Measurements from ENCODE around the gene TMEM253. TPM values are rescaled to one million over a fixed set of nuclear protein-coding genes. Genes with fewer than 3 reads are reported as not detected.

TMEM253 gene
- total RNA-seq, 1 donor from 2014 or later, result 1.9 TPM

GRCh38 chr14:21093769-21094681 lies 6.8 kb upstream of the TMEM253 start:
- peak overlapping the region; percentile 64 for H3K27ac Mint-ChIP-seq
- H3K4me3 Mint-ChIP-seq, result peak overlapping the region; percentile 28
- no peak for DNase-seq (ENCODE audit: low spot score in 2 of 2, unreplicated experiment in 2 of 2)
- peaks cover 17% of the 10 kb centered on the region for H3K36me3 Mint-ChIP-seq
- no peaks in the 10 kb centered on the region for H3K9me3 Mint-ChIP-seq
- no peaks in the 10 kb centered on the region for H3K27me3 Mint-ChIP-seq (ENCODE audit: low read depth)
- H3K4me1 Mint-ChIP-seq, result peaks cover 48% of the 10 kb centered on the region
- TF ChIP-seq, protein P1, sequence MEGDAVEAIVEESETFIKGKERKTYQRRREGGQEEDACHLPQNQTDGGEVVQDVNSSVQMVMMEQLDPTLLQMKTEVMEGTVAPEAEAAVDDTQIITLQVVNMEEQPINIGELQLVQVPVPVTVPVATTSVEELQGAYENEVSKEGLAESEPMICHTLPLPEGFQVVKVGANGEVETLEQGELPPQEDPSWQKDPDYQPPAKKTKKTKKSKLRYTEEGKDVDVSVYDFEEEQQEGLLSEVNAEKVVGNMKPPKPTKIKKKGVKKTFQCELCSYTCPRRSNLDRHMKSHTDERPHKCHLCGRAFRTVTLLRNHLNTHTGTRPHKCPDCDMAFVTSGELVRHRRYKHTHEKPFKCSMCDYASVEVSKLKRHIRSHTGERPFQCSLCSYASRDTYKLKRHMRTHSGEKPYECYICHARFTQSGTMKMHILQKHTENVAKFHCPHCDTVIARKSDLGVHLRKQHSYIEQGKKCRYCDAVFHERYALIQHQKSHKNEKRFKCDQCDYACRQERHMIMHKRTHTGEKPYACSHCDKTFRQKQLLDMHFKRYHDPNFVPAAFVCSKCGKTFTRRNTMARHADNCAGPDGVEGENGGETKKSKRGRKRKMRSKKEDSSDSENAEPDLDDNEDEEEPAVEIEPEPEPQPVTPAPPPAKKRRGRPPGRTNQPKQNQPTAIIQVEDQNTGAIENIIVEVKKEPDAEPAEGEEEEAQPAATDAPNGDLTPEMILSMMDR (IDR thresholded peaks at IDR 0.05; ENCODE audit: unreplicated experiment), result peak; percentile 17

DNA sequence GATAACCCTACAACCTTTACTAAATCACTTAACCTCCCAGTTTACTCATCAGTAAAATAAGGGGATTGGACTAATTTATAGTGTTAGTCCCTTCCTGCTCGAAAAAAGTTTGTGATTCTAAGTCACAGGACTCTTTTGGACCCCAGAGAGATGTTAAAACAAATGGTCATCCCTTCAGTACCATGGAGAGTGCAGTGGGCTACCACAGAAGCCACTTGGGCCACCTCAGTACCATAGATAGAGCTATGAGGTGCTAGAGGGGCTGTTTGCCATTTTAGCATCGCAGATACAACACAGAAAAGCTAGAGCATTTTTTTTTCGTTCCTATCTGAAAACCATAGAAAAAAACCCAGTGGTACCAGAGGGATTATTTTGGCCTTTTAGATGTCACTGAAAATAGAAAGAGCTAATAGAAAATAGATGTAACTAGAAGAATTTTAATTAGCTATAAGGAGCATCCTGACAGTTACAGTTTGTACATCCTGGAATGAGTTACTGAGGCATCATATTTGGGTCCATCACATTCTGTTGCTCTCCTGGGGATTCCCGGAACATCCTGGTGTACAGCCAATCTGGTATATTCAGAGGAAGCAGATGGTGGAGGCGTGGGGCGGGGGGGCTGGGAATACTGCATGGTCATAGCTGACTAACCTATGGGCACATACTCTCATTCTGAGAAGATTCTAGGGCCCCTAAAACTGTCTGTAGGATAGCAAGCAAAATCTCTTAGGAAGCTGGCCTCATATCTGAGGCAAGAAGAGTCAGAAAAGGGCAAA lies 5.2 kb upstream of the TMEM253 start:
- Mint-ChIP-seq H3K9me3 (no peaks in the 10 kb centered on the region), H3K4me1 (peaks cover 56% of the 10 kb centered on the region), H3K4me3 (peak overlapping the region; percentile 8), H3K36me3 (peaks cover 17% of the 10 kb centered on the region), H3K27me3 (ENCODE audit: low read depth) (no peaks in the 10 kb centered on the region), H3K27ac (peak overlapping the region; percentile 96)
- DNase-seq (ENCODE audit: low spot score in 2 of 2, unreplicated experiment in 2 of 2), result no peak
- TF ChIP-seq, protein P1 (IDR thresholded peaks at IDR 0.05; ENCODE audit: unreplicated experiment), result no peak

DNA sequence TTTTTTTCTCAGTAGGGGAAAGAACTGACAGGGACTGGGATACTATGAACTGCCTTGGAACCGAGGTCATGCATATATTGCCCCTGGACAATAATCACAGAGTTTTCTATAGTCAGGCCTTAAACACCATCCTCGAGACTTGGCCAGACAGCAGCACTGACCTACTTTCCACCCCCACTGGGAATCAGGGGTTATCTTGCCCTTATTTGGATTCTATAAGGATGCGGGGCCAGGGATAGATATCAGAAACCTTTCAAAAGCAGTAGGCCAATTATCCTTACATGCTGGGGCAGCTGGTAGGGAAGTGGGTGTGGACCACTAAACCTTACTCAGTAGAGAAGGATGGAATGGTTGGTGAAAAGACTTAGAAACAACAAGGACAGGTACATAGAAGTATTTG lies 4.4 kb upstream of the TMEM253 start:
- TF ChIP-seq, protein P1 (IDR thresholded peaks at IDR 0.05; ENCODE audit: unreplicated experiment), result no peak
- Mint-ChIP-seq H3K9me3 (no peaks in the 10 kb centered on the region), H3K36me3 (peaks cover 12% of the 10 kb centered on the region), H3K4me3 (peak overlapping the region; percentile 86), H3K4me1 (peaks cover 56% of the 10 kb centered on the region), H3K27ac (peak overlapping the region; percentile 96), H3K27me3 (ENCODE audit: low read depth) (no peaks in the 10 kb centered on the region)
- no peak for DNase-seq (ENCODE audit: low spot score in 2 of 2, unreplicated experiment in 2 of 2)

DNA sequence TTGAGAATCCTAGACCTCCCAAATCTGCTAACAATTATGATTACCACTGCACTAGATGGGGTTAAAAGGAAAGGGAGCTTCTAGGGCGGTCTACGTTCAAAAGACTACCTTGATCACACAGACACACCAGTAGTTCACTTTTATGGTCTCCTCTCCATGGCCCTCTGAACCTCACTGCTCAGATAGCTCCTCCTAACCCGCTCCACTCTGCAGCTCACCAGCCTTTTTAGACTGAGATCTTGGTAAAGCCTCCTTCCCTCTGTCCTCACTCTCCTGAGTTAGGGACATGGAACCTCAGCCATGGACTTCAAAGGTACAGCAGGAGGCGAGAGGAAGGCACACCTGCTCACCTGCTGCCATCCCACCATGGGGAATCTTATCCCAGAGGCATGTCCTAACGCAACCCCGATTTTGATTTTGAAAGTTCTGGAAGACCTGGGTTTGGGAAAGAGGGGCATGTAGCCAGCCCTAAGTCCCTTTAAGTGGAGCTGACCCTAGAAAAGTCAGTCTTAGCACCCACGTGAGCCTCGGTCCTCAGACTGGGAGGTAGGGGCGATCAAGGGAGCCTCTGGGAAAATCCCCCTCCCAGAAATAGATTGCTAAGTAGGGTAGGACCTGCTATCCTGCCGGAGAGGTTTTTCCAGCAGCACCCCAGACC lies 3.8 kb upstream of the TMEM253 start:
- peaks cover 56% of the 10 kb centered on the region for H3K4me1 Mint-ChIP-seq
- no peaks in the 10 kb centered on the region for H3K27me3 Mint-ChIP-seq (ENCODE audit: low read depth)
- peak overlapping the region; percentile 96 for H3K27ac Mint-ChIP-seq
- H3K4me3 Mint-ChIP-seq, result peak overlapping the region; percentile 86
- DNase-seq (ENCODE audit: low spot score in 2 of 2, unreplicated experiment in 2 of 2), result no peak
- H3K9me3 Mint-ChIP-seq, result no peaks in the 10 kb centered on the region
- H3K36me3 Mint-ChIP-seq, result peaks cover 10% of the 10 kb centered on the region
- TF ChIP-seq, protein P1 (IDR thresholded peaks at IDR 0.05; ENCODE audit: unreplicated experiment), result no peak

DNA sequence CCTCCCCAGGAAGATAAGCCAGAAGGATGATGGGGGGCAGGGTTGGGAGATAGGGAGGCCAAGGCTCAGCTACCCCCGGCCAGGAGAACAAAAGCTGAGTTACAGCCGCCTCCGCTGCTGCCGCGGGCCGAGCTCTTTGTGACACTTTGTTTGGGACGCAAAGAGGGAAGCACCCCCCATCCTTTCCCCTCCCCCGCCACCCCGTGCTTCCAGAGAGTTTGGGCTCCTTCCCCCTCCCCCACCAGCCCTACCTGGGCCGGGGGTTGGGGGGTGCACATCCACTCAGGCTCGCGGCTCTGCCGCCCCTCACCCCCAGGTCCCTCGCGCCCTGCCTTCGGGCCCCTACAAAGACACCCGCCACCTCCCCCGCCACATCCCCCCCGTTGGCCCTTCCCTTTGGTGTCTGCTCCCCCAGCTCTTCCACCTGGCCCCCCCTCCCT lies 3.2 kb upstream of the TMEM253 start:
- Mint-ChIP-seq H3K4me1 (peaks cover 59% of the 10 kb centered on the region), H3K27me3 (ENCODE audit: low read depth) (no peaks in the 10 kb centered on the region), H3K27ac (peak overlapping the region; percentile 96), H3K9me3 (no peaks in the 10 kb centered on the region), H3K36me3 (peaks cover 7% of the 10 kb centered on the region), H3K4me3 (peak overlapping the region; percentile 86)
- TF ChIP-seq, protein P1 (IDR thresholded peaks at IDR 0.05; ENCODE audit: unreplicated experiment), result no peak
- no peak for DNase-seq (ENCODE audit: low spot score in 2 of 2, unreplicated experiment in 2 of 2)
